Measurements from ENCODE around the gene NDC80. TPM values are rescaled to one million over a fixed set of nuclear protein-coding genes. Genes with fewer than 3 reads are reported as not detected.

The NDC80 gene
- total RNA-seq, 1 experiment from 2014 or later, result 43.0 TPM

- DNase-seq (ENCODE audit: low spot score) (no peak), ATAC-seq (no peak)
- Mint-ChIP-seq H3K27me3 (ENCODE audit: low read depth) (no peaks in the 10 kb centered on the region), H3K36me3 (peaks cover 36% of the 10 kb centered on the region), H3K27ac (peak overlapping the region; percentile 29; the same call in 1 of the 2 replicates), H3K4me1 (peaks cover 26% of the 10 kb centered on the region), H3K4me3 (peak overlapping the region; percentile 98), H3K9me3 (no peaks in the 10 kb centered on the region)
- no peak for TF ChIP-seq KAT7 (CRISPR knock-in tag; IDR thresholded peaks at IDR 0.05; ENCODE audit: borderline replicate concordance)
- no peak for TF ChIP-seq ZBTB21 (CRISPR knock-in tag; IDR thresholded peaks at IDR 0.05; ENCODE audit: borderline replicate concordance)
- TF ChIP-seq MYBL2 (CRISPR knock-in tag; IDR thresholded peaks at IDR 0.05), result no peak
- no peak for TF ChIP-seq CREM (CRISPR knock-in tag; IDR thresholded peaks at IDR 0.05)
- TF ChIP-seq SMAD3 (CRISPR knock-in tag; IDR thresholded peaks at IDR 0.05; ENCODE audit: borderline replicate concordance), result no peak
- no peak for TF ChIP-seq PRRX2 (CRISPR knock-in tag; IDR thresholded peaks at IDR 0.05)
- TF ChIP-seq ATF1 (CRISPR knock-in tag; IDR thresholded peaks at IDR 0.05), result no peak
- TF ChIP-seq NFE2L1 (CRISPR knock-in tag; IDR thresholded peaks at IDR 0.05), result no peak
- TF ChIP-seq RELA (CRISPR knock-in tag; IDR thresholded peaks at IDR 0.05; ENCODE audit: borderline replicate concordance), result no peak
- no peak for TF ChIP-seq HMGA2 (CRISPR knock-in tag; IDR thresholded peaks at IDR 0.05)
- TF ChIP-seq GRHL2 (CRISPR knock-in tag; IDR thresholded peaks at IDR 0.05; ENCODE audit: insufficient replicate concordance, severe bottlenecking), result no peak
- TF ChIP-seq AR (CRISPR knock-in tag; IDR thresholded peaks at IDR 0.05), result no peak
- TF ChIP-seq ATF6 (CRISPR knock-in tag; IDR thresholded peaks at IDR 0.05), result no peak
- no peak for TF ChIP-seq FOXJ3 (CRISPR knock-in tag; IDR thresholded peaks at IDR 0.05; ENCODE audit: borderline replicate concordance)
- no peak for TF ChIP-seq PREB (CRISPR knock-in tag; IDR thresholded peaks at IDR 0.05; ENCODE audit: borderline replicate concordance)
- no peak for TF ChIP-seq JAZF1 (CRISPR knock-in tag; IDR thresholded peaks at IDR 0.05)
- CTCF ChIA-PET, result no interaction called here
- POLR2A ChIA-PET, result interaction anchor here (0.5 kb wide), 1 partner anchor 516 kb away, joined by 4 read pairs; no protein-coding TSS in a partner anchor
Observed at GRCh38 chr18:2573408-2573807, 2.1 kb downstream of the NDC80 start.

- Mint-ChIP-seq H3K9me3 (no peaks in the 10 kb centered on the region), H3K27me3 (ENCODE audit: low read depth) (no peaks in the 10 kb centered on the region), H3K4me1 (no peaks in the 10 kb centered on the region), H3K36me3 (peaks cover 65% of the 10 kb centered on the region), H3K4me3 (no peak overlapping the region), H3K27ac (no peak overlapping the region)
- POLR2A ChIA-PET, result no interaction called here
- TF ChIP-seq GRHL2 (CRISPR knock-in tag; IDR thresholded peaks at IDR 0.05; ENCODE audit: insufficient replicate concordance, severe bottlenecking), result no peak
- TF ChIP-seq GTF2I (CRISPR knock-in tag; conservative IDR thresholded peaks at IDR 0.05), result no peak
- no peak for TF ChIP-seq E2F4 (CRISPR knock-in tag; IDR thresholded peaks at IDR 0.05; ENCODE audit: borderline replicate concordance, low read depth)
- TF ChIP-seq CBFB (CRISPR knock-in tag; IDR thresholded peaks at IDR 0.05; ENCODE audit: low read depth), result no peak
- no peak for TF ChIP-seq CDX4 (CRISPR knock-in tag; IDR thresholded peaks at IDR 0.05; ENCODE audit: borderline replicate concordance)
- no peak for TF ChIP-seq SMAD3 (CRISPR knock-in tag; IDR thresholded peaks at IDR 0.05; ENCODE audit: borderline replicate concordance)
- CTCF ChIA-PET, result no interaction called here
- no peak for ATAC-seq
- no peak for DNase-seq (ENCODE audit: low spot score)
Observed at GRCh38 chr18:2587788-2588187, 16.4 kb downstream of the NDC80 start.

Data from WTC11 (cell line).